ENCODE measurements around the gene POU2AF1.

GRCh38 chr11:111357150-111358037 lies 21.7 kb downstream of the POU2AF1 start:
- TF ChIP-seq CTCF (conservative IDR thresholded peaks at IDR 0.05 in 1 of 2, IDR thresholded peaks at IDR 0.05 in 1 of 2; ENCODE audit: low read depth in 1 of 2, low read length in 2 of 2) (no peak), EZH2 (IDR thresholded peaks at IDR 0.05; ENCODE audit: low read length, missing control alignments) (no peak)
